ENCODE data around the gene EPB41L1.

Gene EPB41L1

GRCh38 chr20:36199345-36200257 is 45.1 kb downstream of the EPB41L1 start:
- DNase-seq = peak; percentile 5

- DNase-seq = no peak
Observed at GRCh38 chr20:36200451-36200850, 45.9 kb downstream of the EPB41L1 start.

GRCh38 chr20:36201198-36201597 is 46.7 kb downstream of the EPB41L1 start:
- no peak for DNase-seq

- DNase-seq = peak; percentile 6
Observed at GRCh38 chr20:36202891-36203338, 48.4 kb downstream of the EPB41L1 start.

GRCh38 chr20:36203861-36204260 is 49.3 kb downstream of the EPB41L1 start:
- DNase-seq = no peak

GRCh38 chr20:36205026-36205425 is 50.5 kb downstream of the EPB41L1 start:
- DNase-seq = no peak

- DNase-seq = no peak
Observed at GRCh38 chr20:36206068-36206467, 51.5 kb downstream of the EPB41L1 start.

GRCh38 chr20:36206641-36207040 is 52.1 kb downstream of the EPB41L1 start:
- no peak for DNase-seq

GRCh38 chr20:36207602-36208001 is 53.1 kb downstream of the EPB41L1 start:
- DNase-seq = no peak

GRCh38 chr20:36208257-36208656 is 53.7 kb downstream of the EPB41L1 start:
- no peak for DNase-seq

GRCh38 chr20:36210436-36211021 is 56.0 kb downstream of the EPB41L1 start:
- DNase-seq = no peak

GRCh38 chr20:36213362-36213761 is 58.8 kb downstream of the EPB41L1 start:
- no peak for DNase-seq

GRCh38 chr20:36214684-36215256 is 60.2 kb downstream of the EPB41L1 start:
- no peak for DNase-seq

- no peak for DNase-seq
Observed at GRCh38 chr20:36215778-36216177, 61.2 kb downstream of the EPB41L1 start.

GRCh38 chr20:36216314-36217025 is 61.9 kb downstream of the EPB41L1 start:
- DNase-seq = no peak

- no peak for DNase-seq
Observed at GRCh38 chr20:36217226-36217625, 62.7 kb downstream of the EPB41L1 start.

- DNase-seq = no peak
Observed at GRCh38 chr20:36218380-36219064, 64.0 kb downstream of the EPB41L1 start.

- no peak for DNase-seq
Observed at GRCh38 chr20:36219671-36220220, 65.2 kb downstream of the EPB41L1 start.

- no peak for DNase-seq
Observed at GRCh38 chr20:36225666-36226065, 71.1 kb downstream of the EPB41L1 start.

GRCh38 chr20:36228770-36229169 is 74.2 kb downstream of the EPB41L1 start:
- no peak for DNase-seq

GRCh38 chr20:36230019-36230418 is 75.5 kb downstream of the EPB41L1 start:
- no peak for DNase-seq

- DNase-seq = no peak
Observed at GRCh38 chr20:36231331-36231730, 76.8 kb downstream of the EPB41L1 start.
